Measurements from ENCODE around the gene NBPF20.
"Not testable (repeated sequence)": the region's sequence is repeated elsewhere in the genome, so short reads cannot be mapped to it uniquely, and the experiment has no call there.

Gene NBPF20

GRCh38 chr1:145424612-145425435 lies 579 bp downstream of the NBPF20 start:
- DNase-seq (ENCODE audit: low read depth) = peak; percentile 24

DNA sequence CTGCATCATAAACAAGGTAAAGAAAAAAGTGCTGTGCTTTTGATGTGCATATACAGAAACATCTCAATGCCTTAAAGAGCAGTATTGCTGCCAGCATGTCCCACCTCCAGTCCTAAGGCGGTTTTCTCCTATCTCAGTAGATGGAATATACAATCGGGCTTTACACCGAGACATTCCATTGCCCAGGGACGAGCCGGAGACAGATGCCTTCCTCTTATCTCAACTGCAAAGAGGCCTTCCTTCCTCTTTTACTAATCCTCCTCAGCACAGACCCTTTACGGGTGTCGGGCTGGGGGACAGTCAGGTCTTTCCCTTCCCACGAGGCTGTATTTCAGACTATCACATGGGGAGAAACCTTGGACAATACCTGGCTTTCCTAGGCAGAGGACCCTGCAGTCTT lies 10.3 kb downstream of the NBPF20 start:
- not testable (repeated sequence) for DNase-seq (ENCODE audit: low read depth)

DNA sequence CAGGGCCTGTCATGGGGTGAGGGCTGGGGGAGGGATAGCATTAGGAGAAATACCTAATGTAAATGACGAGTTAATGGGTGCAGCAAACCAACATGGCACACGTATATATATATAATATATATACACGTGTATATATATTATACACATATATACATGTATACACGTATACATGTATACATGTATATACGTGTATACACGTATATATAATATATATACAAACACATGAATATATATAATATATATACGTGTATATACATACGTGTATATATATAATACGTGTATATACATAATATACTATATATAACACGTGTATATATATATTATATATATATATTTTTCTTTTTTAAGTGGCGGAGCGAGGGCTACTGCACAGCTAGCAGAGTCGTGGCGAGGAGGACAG lies 18.1 kb downstream of the NBPF20 start:
- DNase-seq (ENCODE audit: low read depth) = not testable (repeated sequence)

GRCh38 chr1:145404949-145405348 lies 20.5 kb downstream of the NBPF20 start:
- DNase-seq (ENCODE audit: low read depth) = not testable (repeated sequence)

DNA sequence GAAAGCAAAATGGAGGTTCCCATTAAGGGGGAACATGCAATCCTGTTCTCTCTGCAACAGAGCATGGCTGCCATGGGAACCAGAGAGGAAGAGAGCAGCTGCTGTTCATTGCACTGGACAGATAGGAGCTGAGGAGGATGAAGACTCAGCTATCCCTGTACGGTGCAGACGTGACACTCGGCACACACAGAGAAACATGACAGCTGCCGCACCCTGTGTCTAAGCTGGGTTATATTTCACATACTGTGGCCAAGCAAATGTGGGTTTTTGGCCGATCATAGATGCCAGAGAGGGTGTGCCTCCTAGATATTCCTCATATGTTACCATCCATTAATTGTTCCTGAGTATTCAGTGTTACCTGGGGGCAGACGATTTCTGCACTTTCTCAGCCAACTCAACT lies 24.7 kb downstream of the NBPF20 start:
- DNase-seq (ENCODE audit: low read depth) = not testable (repeated sequence)

All from activated T-helper 1 cell treated with Interleukin-2 at 50 U/mL for 16 hours (primary cell).